ENCODE results near the gene SLC30A2. TPM values are rescaled to one million over a fixed set of nuclear protein-coding genes. Genes with fewer than 3 reads are reported as not detected.

Gene SLC30A2
- total and polyA plus RNA-seq, 2 experiments from 2014 or later, result 0.07 TPM; not detected in 1

GRCh38 chr1:26029864-26030481 is 15.9 kb downstream of the SLC30A2 start (continued):
- TF ChIP-seq CTCF (conservative IDR thresholded peaks at IDR 0.05; ENCODE audit: low read depth in 2 of 2) (peak; percentile 49 to 72), ETS1 (IDR thresholded peaks at IDR 0.05) (no peak), EZH2phosphoT487 (IDR thresholded peaks at IDR 0.05; ENCODE audit: unreplicated experiment) (no peak)

GRCh38 chr1:26029054-26029863 is 16.7 kb downstream of the SLC30A2 start:
- no peaks in the 10 kb centered on the region; the same call in 1 of the 2 replicates for H3K4me1 ChIP-seq (ENCODE audit: insufficient read depth)
- no peaks in the 10 kb centered on the region for H4K20me1 ChIP-seq (replicated peaks; ENCODE audit: insufficient read depth)
- no peaks in the 10 kb centered on the region for H3K79me2 ChIP-seq (replicated peaks; ENCODE audit: insufficient read depth)
- DNase-seq (ENCODE audit: low spot score), result no peak
- H3K27me3 ChIP-seq (ENCODE audit: insufficient read depth), result peaks cover 10% of the 10 kb centered on the region
- H3K9me2 ChIP-seq (ENCODE audit: insufficient read depth), result no peaks in the 10 kb centered on the region
- Mint-ChIP-seq H3K9me3 (no peaks in the 10 kb centered on the region), H3K4me3 (no peak overlapping the region), H3K36me3 (ENCODE audit: low read depth) (no peaks in the 10 kb centered on the region), H3K4me1 (0 out of 3 replicates have a peak, but pooled peaks cover 1% of the 10 kb centered on the region), H3K27ac (no peak overlapping the region), H3K27me3 (ENCODE audit: insufficient read depth, low read depth, poor library complexity) (peaks cover 17% of the 10 kb centered on the region)
- H3F3A ChIP-seq (replicated peaks; ENCODE audit: low read depth), result no peaks in the 10 kb centered on the region
- no peak overlapping the region for H3K4me2 ChIP-seq
- peak; percentile 17; the same call in 2 of the 3 replicates for ATAC-seq
- H2AFZ ChIP-seq, result no peak overlapping the region
- no peaks in the 10 kb centered on the region for H3K36me3 ChIP-seq (ENCODE audit: insufficient read depth)
- no peak overlapping the region for H3K27ac ChIP-seq (ENCODE audit: low read depth)
- no peak overlapping the region for H3K4me3 ChIP-seq
- TF ChIP-seq ZNF331 (CRISPR knock-in tag; IDR thresholded peaks at IDR 0.05; ENCODE audit: low read depth) (no peak), EZH2phosphoT487 (IDR thresholded peaks at IDR 0.05; ENCODE audit: unreplicated experiment) (no peak), POLR2AphosphoS5 (IDR thresholded peaks at IDR 0.05; ENCODE audit: low read depth) (no peak), CREB1 (CRISPR knock-in tag; IDR thresholded peaks at IDR 0.05; ENCODE audit: low read depth) (no peak), ETS1 (IDR thresholded peaks at IDR 0.05) (no peak), ZNF462 (CRISPR knock-in tag; IDR thresholded peaks at IDR 0.05) (no peak), ZNF114 (CRISPR knock-in tag; IDR thresholded peaks at IDR 0.05) (no peak), STAT1 (IDR thresholded peaks at IDR 0.05; ENCODE audit: unreplicated experiment) (no peak)
